Astrocyte (in vitro differentiated cells and primary cell): Measurements from ENCODE around the gene ALK. TPM values are rescaled to one million over a fixed set of nuclear protein-coding genes. Genes with fewer than 3 reads are reported as not detected.

Experiments
- DNase-seq: peaks from one replicate; pipeline ENCODE4 v3.0.0-alpha.2; 2010; ENCODE audit warnings: low read depth
- FAIRE-seq: peaks from 2 replicates; lab custom pipeline; 2011; peaks lifted over from hg19 to GRCh38; lab: Jason Lieb, UNC
- H2AFZ ChIP-seq: 2 replicates; pipeline ENCODE4 v1.6.0; 2012; ENCODE audit warnings: low read depth, low read length, inconsistent platforms
- H3K27ac ChIP-seq: 2 replicates; pipeline ENCODE4 v1.5.1; 2011; ENCODE audit warnings: low read depth, low read length, inconsistent platforms
- H3K27me3 ChIP-seq: 2 replicates; pipeline ENCODE4 v1.6.0; 2011; ENCODE audit warnings: low read length, inconsistent platforms; ENCODE audit not compliant: insufficient read depth
- H3K36me3 ChIP-seq: 2 replicates; pipeline ENCODE4 v1.5.1; 2011; ENCODE audit warnings: low read length, inconsistent platforms; ENCODE audit not compliant: insufficient read depth
- H3K4me1 ChIP-seq: 2 replicates; pipeline ENCODE4 v1.5.1; 2011; ENCODE audit warnings: low read length, inconsistent platforms; ENCODE audit not compliant: insufficient read depth
- H3K4me2 ChIP-seq: 2 replicates; pipeline ENCODE4 v1.6.0; 2012; ENCODE audit warnings: low read length, inconsistent platforms
- H3K4me3 ChIP-seq: 2 replicates; pipeline ENCODE4 v1.5.1; 2011; ENCODE audit warnings: low read depth, mild to moderate bottlenecking, low read length, inconsistent platforms; ENCODE audit not compliant: insufficient read depth
- H3K79me2 ChIP-seq: 2 replicates; pipeline ENCODE4 v1.6.0; 2012; ENCODE audit warnings: mild to moderate bottlenecking, low read length, inconsistent platforms; ENCODE audit not compliant: insufficient read depth
- H3K9ac ChIP-seq: 2 replicates; pipeline ENCODE4 v1.6.0; 2012; ENCODE audit warnings: mild to moderate bottlenecking, low read length, inconsistent platforms
- H3K9me3 ChIP-seq: 2 replicates; pipeline ENCODE4 v1.5.1; 2012; ENCODE audit warnings: low read depth, mild to moderate bottlenecking, low read length, inconsistent platforms; ENCODE audit not compliant: insufficient read depth
- H4K20me1 ChIP-seq: 2 replicates; pipeline ENCODE4 v1.6.0; 2012; ENCODE audit warnings: low read length, inconsistent platforms; ENCODE audit not compliant: insufficient read depth
- H3K27ac Mint-ChIP-seq: one replicate; pipeline ENCODE4 v1.8.0; 2021; ENCODE audit warnings: mild to moderate bottlenecking, mixed read lengths; ENCODE audit not compliant: unreplicated experiment
- H3K27me3 Mint-ChIP-seq: one replicate; pipeline ENCODE4 v1.8.0; 2021; ENCODE audit warnings: low read depth, mixed read lengths; ENCODE audit not compliant: unreplicated experiment
- H3K36me3 Mint-ChIP-seq: one replicate; pipeline ENCODE4 v1.8.0; 2021; ENCODE audit warnings: low read depth, mixed read lengths; ENCODE audit not compliant: unreplicated experiment
- H3K4me1 Mint-ChIP-seq: one replicate; pipeline ENCODE4 v1.8.0; 2021; ENCODE audit warnings: low read depth, mixed read lengths; ENCODE audit not compliant: unreplicated experiment
- H3K4me3 Mint-ChIP-seq: one replicate; pipeline ENCODE4 v1.8.0; 2021; ENCODE audit warnings: mild to moderate bottlenecking, moderate library complexity, mixed read lengths; ENCODE audit not compliant: unreplicated experiment
- H3K9me3 Mint-ChIP-seq: one replicate; pipeline ENCODE4 v1.8.0; 2021; ENCODE audit warnings: mild to moderate bottlenecking, mixed read lengths; ENCODE audit not compliant: unreplicated experiment
- CTCF ChIP-seq: IDR thresholded peaks from 2 replicates; pipeline ENCODE4 v1.5.1; 2011; ENCODE audit warnings: low read depth, mild to moderate bottlenecking, inconsistent platforms, low read length, moderate library complexity; ENCODE audit not compliant: insufficient read depth
- EZH2 ChIP-seq: IDR thresholded peaks from 2 replicates; pipeline ENCODE4 v1.6.1; 2012; ENCODE audit warnings: mild to moderate bottlenecking, low read length, inconsistent platforms; ENCODE audit not compliant: insufficient read depth
- total RNA-seq: library from RNA; stranded (reverse); gene quantifications from 2 replicates; pipeline ENCODE4 v1.2.1, GENCODE V29; 2021

Gene ALK
- total RNA-seq, 1 donor from 2014 or later, result 0.16 TPM

GRCh38 chr2:29269765-29270109 is 651.6 kb downstream of the ALK start:
- no peak overlapping the region for H2AFZ ChIP-seq
- Mint-ChIP-seq H3K36me3 (no peaks in the 10 kb centered on the region), H3K4me1 (no peaks in the 10 kb centered on the region), H3K27me3 (peaks cover 52% of the 10 kb centered on the region), H3K4me3 (no peak overlapping the region), H3K27ac (no peak overlapping the region), H3K9me3 (no peaks in the 10 kb centered on the region)
- H3K27me3 ChIP-seq, result peaks cover 11% of the 10 kb centered on the region
- no peak overlapping the region for H3K9ac ChIP-seq
- DNase-seq, result no peak
- H3K4me3 ChIP-seq, result no peak overlapping the region
- no peaks in the 10 kb centered on the region for H3K36me3 ChIP-seq
- TF ChIP-seq CTCF (no peak), EZH2 (no peak)
- no peaks in the 10 kb centered on the region for H3K4me1 ChIP-seq
- no peak overlapping the region for H3K4me2 ChIP-seq
- no peaks in the 10 kb centered on the region for H3K9me3 ChIP-seq
- no peak for FAIRE-seq
- no peaks in the 10 kb centered on the region for H4K20me1 ChIP-seq
- no peaks in the 10 kb centered on the region for H3K79me2 ChIP-seq
- no peak overlapping the region for H3K27ac ChIP-seq

GRCh38 chr2:29269095-29269764 is 652.2 kb downstream of the ALK start:
- H3K4me3 ChIP-seq, result no peak overlapping the region
- no peaks in the 10 kb centered on the region for H3K36me3 Mint-ChIP-seq
- peaks cover 48% of the 10 kb centered on the region for H3K27me3 Mint-ChIP-seq
- no peak overlapping the region for H3K27ac ChIP-seq
- no peaks in the 10 kb centered on the region for H3K36me3 ChIP-seq
- H3K4me1 Mint-ChIP-seq, result no peaks in the 10 kb centered on the region
- TF ChIP-seq CTCF (no peak), EZH2 (no peak)
- no peak for DNase-seq
- no peak overlapping the region for H3K9ac ChIP-seq
- no peaks in the 10 kb centered on the region for H3K9me3 ChIP-seq
- peaks cover 2% of the 10 kb centered on the region for H3K9me3 Mint-ChIP-seq
- no peak for FAIRE-seq
- H3K4me3 Mint-ChIP-seq, result no peak overlapping the region
- H3K27ac Mint-ChIP-seq, result no peak overlapping the region
- H4K20me1 ChIP-seq, result no peaks in the 10 kb centered on the region
- peaks cover 10% of the 10 kb centered on the region for H3K27me3 ChIP-seq
- no peak overlapping the region for H3K4me2 ChIP-seq
- H3K4me1 ChIP-seq, result no peaks in the 10 kb centered on the region
- no peaks in the 10 kb centered on the region for H3K79me2 ChIP-seq
- no peak overlapping the region for H2AFZ ChIP-seq

GRCh38 chr2:29267720-29268119 is 653.7 kb downstream of the ALK start:
- H3K27me3 Mint-ChIP-seq, result peaks cover 40% of the 10 kb centered on the region
- no peak overlapping the region for H3K4me3 ChIP-seq

More at GRCh38 chr2:29267720-29268119, 653.7 kb downstream of the ALK start:
- Histone ChIP-seq H3K36me3 (no peaks in the 10 kb centered on the region), H3K4me2 (no peak overlapping the region), H2AFZ (no peak overlapping the region), H3K9me3 (no peaks in the 10 kb centered on the region), H4K20me1 (no peaks in the 10 kb centered on the region), H3K27me3 (peaks cover 10% of the 10 kb centered on the region), H3K4me1 (no peaks in the 10 kb centered on the region), H3K9ac (no peak overlapping the region), H3K79me2 (no peaks in the 10 kb centered on the region), H3K27ac (no peak overlapping the region)
- Mint-ChIP-seq H3K4me3 (no peak overlapping the region), H3K27ac (no peak overlapping the region), H3K36me3 (no peaks in the 10 kb centered on the region), H3K9me3 (peaks cover 5% of the 10 kb centered on the region), H3K4me1 (no peaks in the 10 kb centered on the region)
- FAIRE-seq (no peak), DNase-seq (no peak)
- TF ChIP-seq EZH2 (no peak), CTCF (no peak)
